Endometrial microvascular endothelial cells (primary cell): ENCODE data around the gene SLC29A2. TPM values are rescaled to one million over a fixed set of nuclear protein-coding genes. Genes with fewer than 3 reads are reported as not detected.

ENCODE experiments used
- in situ Hi-C: cut with HindIII; loops from 2 replicates; pipeline ENCODE4 v1.10.0; 2017; ENCODE audit warnings: low sequenced_read_pairs, low pct_unique_long_range_greater_than_20kb; ENCODE audit errors: inconsistent ontology term
- total RNA-seq: library from RNA; depleted of rRNA; stranded (reverse); fragments of >200 nt; gene quantifications from one replicate; pipeline ENCODE4 v1.2.3, GENCODE V29; 2015; ENCODE audit errors: inconsistent ontology term

The SLC29A2 gene, protein sequence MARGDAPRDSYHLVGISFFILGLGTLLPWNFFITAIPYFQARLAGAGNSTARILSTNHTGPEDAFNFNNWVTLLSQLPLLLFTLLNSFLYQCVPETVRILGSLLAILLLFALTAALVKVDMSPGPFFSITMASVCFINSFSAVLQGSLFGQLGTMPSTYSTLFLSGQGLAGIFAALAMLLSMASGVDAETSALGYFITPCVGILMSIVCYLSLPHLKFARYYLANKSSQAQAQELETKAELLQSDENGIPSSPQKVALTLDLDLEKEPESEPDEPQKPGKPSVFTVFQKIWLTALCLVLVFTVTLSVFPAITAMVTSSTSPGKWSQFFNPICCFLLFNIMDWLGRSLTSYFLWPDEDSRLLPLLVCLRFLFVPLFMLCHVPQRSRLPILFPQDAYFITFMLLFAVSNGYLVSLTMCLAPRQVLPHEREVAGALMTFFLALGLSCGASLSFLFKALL
- total RNA-seq, result not detected

DNA sequence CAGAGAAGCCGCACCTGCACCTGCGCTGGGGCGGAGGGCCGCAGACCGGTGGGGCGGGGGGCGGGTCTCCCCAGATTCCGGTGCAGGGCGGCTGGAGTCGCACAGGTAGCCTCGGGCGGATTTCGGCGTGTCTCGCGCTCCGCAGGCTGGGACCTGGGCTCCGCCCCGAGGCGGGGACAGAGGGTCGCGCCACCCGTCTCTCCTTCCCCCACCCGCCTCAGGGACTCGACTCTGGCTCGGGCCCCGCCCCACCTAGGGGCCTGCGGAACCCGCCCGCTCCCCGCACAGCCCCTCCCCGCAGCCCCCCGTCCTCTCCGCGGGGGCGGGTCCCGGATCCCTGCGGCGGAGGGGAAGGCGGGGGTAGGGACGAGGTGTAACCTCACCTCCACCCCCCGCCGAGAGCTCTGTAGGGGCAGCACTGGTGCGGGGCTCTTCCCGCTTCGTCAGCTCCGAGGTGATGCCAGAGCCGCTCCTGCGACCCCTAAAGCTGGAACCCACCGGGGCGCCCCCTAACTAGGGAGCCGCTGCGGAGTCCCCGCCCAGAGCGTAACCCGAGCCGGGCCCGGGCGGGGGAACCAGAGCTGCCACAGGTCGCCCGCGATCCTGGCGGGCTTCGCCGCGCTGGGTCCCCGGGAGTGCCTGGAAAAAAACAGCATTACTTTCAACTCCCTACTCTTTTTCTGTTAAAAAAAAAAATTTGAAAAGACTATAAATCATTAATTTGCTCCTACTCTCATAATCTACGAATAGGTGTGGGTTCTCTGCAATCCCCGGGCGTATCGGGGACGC, at the start of gene SLC29A2:
Gene SLC29A2 (minus strand): TSS at position 134 of the 789 bp plus-strand sequence. CDS start 169 bp downstream, outside the sequence.
- in situ Hi-C loops, result no loop called here

DNA sequence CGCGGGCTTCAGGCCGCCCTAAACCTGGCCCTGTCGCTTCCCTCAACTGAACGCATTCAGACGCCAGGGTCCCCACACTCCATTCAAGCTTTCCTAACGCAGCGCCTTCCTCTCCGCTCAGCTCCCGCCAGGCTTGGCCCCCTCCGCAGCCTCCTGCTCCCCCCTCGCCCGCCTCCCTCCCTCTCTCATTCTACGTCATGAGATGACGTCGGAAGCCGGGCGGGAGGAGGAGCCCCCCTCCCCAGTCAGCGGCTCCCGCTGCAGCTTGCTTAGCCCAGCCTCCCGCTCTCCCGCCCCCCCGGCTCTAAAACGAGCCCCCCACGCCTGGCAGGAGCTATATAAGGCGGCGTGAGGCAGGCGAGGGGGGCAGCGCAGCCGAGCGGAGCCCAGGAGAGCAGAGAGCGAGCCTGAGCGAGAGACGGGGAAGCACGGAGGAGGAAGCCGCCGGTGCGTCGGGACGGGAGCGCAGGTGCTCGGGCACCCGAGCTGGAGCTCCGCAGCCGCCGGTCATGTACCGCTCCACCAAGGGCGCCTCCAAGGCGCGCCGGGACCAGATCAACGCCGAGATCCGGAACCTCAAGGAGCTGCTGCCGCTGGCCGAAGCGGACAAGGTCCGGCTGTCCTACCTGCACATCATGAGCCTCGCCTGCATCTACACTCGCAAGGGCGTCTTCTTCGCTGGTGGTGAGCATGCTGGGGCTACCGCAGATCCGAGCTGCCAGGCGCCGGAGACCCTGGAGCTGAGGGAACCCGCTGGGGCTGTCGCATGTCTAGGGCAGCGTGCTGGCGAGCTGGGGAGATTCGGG, 49.3 kb upstream of the SLC29A2 start, which contains the start of gene NPAS4:
Gene NPAS4 (plus strand): TSS at position 365 of the 806 bp plus-strand sequence. CDS start 145 bp downstream, at position 510.
- in situ Hi-C loops, result loop anchor here (25.0 kb wide), 1 partner anchor 266 kb away; the partner anchor contains the start of gene RBM4B

DNA sequence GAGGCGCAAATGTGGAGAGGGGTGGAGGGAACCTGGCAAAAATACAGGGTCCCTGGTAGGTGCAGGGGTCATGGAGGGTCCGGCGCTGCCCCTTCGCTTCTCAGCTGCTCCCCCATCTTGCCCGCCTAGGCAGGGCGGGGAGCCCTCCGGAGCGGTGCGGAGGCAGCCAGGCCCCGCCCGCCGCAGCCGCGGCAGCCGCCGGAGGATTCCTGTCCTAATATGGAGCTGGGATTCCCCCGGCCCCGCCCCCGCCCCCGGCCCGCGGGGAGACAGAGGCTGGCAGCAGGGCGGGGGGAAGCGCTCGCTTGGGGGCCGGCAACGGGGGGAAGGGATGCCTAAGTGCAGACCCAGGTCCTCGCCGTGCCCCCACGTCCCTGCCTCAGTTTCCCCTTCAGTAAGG, 48.3 kb upstream of the SLC29A2 start:
- in situ Hi-C loops, result loop anchor here (25.0 kb wide), 1 partner anchor 267 kb away; the partner anchor contains the start of gene RBM4B

DNA sequence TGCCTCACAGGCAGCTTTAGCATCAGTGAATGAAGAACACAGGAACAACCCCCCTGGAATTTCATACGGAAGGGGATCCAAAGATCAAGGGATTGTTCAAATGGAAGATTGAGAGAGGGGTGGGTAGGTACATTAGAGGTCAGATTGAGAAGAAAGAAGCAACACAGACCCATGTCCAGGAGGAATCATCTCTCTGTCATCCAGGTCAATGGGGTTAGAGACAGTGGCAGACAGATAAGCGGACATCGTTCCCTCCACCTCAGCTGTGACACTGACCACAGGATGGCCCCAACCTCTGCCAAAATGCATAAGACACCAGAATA, 47.4 kb upstream of the SLC29A2 start:
- in situ Hi-C loops, result loop anchor here (25.0 kb wide), 1 partner anchor 268 kb away; the partner anchor contains the start of gene RBM4B

DNA sequence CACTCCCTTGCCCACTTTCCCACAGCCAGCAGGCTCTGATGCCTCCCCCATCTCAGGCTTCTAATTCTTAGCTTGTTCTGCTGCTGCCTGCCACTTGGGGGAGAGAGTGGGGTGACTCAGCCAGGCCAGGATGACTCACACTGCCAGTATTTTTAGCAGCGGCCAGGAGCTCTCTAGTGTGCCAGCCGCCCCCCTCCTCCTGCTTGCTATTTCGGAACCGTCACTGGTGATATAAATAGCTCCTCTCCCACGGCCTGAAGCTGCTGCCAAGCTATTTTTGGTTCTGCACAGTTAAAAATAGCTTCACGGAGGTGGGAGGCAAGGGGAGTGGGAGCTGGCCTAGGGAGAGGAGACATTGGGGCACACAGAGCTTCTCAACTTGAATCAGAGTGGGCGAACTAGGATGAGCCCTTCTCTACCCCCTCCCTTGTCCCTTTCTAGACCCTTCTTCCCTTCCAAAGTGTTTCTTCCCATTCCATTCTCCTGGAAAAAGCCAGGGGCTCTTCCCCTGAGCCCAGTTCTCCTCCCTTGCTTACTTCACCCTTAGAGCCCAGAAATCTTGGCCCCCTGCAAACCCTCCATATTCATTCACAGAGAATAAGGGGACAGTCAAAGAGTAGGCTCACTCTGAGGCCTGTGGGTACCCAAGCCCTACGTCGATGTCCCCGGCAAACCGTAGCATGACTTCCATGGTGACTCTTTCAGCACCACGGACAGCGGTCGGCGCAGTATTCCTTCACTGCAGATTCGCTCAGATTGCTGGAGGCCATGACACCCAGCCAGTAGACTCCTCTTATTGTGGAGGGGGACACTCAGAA, 46.8 kb upstream of the SLC29A2 start:
- in situ Hi-C loops, result loop anchor here (25.0 kb wide), 1 partner anchor 269 kb away; the partner anchor contains the start of gene RBM4B

DNA sequence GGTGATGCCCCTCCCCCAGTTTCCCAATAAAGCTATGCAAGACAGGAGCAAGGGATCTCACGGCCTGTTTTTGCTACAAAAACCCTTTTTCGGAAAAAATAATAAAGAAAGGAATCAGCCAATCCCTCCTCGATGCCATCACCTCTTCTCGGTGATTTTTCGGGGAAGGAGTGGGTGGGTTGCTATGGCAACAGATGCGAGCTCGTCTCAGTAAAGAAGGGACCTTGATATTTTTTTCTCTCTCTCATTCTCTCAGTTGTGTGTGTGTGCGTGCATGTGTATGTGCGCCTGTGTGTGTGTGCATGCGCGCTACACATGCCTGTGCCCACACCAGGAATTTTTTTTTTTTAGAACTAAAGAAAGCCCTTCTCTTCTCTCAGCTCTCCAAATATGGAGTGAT, 45.4 kb upstream of the SLC29A2 start:
- in situ Hi-C loops, result loop anchor here (25.0 kb wide), 1 partner anchor 270 kb away; the partner anchor contains the start of gene RBM4B

DNA sequence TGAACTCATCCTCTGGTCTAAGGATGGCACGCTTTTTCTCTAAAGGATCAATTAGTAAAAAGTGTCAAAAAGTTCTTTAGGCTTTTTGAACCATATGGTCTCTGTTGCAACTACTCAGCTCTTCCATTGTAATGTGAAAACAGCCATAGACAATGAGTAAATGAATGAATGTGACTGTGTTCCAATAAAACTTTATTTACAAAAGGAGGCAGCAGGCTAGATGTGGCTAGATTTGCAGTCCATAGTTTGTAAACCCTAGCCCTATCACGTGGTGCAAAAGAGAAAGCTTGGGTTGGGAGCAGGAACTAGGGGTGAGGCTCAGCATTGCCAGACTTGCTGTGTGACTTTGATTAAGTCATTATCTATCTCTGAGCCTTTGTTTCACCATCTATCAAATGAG, 43.9 kb upstream of the SLC29A2 start:
- in situ Hi-C loops, result loop anchor here (25.0 kb wide), 1 partner anchor 272 kb away; the partner anchor contains the start of gene RBM4B

DNA sequence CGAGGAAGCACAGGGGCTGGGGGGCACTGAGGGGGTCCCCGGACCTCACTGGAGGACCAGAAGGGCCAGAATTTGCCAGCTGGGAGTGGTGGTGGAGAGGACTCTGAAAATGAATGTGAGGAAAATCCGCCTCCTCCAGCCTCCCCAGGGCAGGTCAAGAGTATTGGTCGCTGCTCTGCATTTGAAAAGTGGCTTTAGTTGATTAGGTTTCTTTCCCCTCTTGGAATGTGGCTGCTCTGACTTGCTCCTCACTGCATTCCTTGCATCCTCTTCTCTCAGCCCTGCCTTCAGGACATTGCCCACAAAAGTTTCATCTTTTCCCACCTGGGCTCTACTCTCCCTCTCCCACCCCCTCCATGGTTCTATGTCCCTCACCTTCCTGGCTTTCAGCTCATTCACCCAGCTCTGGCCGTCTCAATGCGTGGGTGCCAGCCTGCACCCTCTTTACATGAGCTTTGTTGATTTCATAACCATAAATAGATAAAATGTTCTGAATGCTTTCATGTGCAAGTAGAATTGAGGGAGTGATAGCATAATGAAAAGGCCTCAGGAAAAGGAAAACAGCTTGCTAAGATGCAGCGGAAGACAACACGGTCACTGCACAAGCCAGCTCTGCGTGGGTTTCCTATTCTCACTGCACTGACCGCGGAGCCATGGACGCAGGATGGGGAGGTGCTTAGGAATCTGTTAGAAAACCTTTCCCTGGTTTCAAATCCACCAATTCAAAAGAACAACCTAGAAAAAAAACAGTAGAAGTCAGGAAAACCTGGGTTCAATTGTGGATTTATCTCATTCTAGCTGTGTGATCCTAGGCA, 42.8 kb upstream of the SLC29A2 start:
- in situ Hi-C loops, result loop anchor here (25.0 kb wide), 1 partner anchor 273 kb away; the partner anchor contains the start of gene RBM4B

DNA sequence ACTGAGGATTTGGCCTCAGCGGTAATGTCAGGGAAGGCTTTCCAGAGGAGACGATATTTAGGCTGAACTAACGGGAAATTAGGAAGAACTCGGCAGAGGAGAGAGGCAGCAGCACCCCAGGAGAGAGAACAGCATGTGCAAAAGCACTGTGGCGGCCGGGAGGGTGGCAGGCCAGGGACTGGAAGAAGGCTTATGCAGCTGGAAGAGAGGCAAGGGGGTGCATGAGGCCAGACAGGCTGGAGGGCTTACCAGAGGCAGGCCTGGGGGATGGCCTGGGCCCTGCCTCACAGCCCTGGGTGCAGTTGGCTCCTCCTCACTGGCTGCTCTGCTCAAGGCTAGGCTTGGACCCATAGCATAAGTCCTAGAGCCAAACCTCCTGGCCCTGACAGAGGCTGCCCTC, 41.6 kb upstream of the SLC29A2 start:
- in situ Hi-C loops, result loop anchor here (25.0 kb wide), 1 partner anchor 274 kb away; the partner anchor contains the start of gene RBM4B

DNA sequence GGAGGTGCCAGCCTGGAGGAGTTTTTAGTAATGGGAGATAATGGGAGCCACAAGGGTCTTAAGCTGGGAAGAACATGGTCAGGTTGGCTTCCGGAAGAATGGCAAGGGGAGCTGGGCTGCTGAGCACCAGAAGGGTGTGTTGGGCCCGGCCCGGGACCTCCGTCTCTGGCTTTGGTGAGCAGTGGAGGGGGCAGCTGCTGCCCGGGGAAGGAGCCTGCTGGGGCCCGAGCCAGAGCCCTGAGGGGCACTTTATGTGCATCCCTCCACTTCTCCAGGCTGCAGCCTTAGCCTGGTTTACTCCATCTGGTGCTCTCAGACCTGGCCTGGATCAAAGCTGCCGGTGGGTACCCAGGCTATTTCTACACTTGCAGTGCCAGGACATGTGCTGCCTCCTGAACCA, 40.5 kb upstream of the SLC29A2 start:
- in situ Hi-C loops, result loop anchor here (25.0 kb wide), 1 partner anchor 275 kb away; the partner anchor contains the start of gene RBM4B

DNA sequence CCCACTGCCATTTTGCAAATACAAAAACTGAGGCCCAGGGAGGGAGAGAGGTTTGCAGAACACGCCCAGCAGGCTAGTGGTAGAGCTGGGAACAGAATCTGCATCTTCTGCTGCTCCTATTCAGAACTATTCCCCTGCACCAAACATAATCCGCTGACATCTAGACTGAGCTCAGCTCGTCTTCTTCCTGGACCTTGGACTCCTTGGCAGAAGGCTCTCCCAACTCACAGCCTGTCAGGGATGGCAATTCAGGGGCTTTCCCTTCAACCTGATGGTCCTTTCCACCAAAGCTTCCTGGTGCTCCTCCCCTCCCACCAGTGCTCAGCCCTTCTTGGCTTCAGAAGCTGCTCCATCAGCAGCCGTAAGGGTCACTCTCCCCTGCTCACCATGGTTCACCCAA, 39.8 kb upstream of the SLC29A2 start:
- in situ Hi-C loops, result loop anchor here (25.0 kb wide), 1 partner anchor 276 kb away; the partner anchor contains the start of gene RBM4B

DNA sequence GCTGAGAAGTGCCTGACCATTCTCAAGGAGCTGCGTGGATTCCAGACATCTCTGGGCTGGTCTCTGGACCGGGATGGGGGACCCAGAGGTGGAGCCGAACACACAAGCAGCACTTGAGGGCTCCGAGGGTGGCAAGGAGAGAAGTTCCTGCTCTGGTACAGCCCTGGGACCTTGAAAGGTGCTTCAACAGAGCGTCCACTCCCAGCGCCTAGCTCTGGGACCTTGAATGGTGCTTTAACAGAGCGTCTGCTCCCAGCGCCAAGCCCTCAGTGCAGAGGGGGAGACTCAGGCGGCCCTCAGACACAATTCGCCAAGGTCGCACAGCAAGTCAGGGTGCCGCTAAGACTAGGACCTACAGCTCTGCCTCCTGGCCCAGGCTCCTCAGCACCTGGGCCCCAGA, 38.6 kb upstream of the SLC29A2 start:
- in situ Hi-C loops, result loop anchor here (25.0 kb wide), 1 partner anchor 277 kb away; the partner anchor contains the start of gene RBM4B

DNA sequence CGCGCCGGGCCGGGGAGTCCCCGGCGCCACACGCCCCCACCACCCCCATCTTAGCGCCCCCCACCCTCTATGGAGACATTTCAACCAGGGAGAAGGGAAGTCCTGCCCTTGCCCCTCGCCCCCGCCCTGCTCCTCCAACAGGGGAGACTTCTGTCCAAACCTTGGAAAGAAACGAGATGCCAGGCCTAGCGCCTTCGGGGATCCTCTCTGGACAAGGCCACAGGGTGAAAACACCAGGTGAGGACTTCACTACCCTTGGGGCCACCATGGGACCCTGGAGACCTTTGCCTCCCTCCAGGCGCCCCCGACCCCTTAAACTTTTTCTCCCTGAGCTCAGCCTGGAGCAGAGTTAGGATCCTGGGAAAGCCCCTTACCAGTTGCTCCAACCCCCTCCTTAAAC, 37.7 kb upstream of the SLC29A2 start:
- in situ Hi-C loops, result loop anchor here (25.0 kb wide), 1 partner anchor 278 kb away; the partner anchor contains the start of gene RBM4B

DNA sequence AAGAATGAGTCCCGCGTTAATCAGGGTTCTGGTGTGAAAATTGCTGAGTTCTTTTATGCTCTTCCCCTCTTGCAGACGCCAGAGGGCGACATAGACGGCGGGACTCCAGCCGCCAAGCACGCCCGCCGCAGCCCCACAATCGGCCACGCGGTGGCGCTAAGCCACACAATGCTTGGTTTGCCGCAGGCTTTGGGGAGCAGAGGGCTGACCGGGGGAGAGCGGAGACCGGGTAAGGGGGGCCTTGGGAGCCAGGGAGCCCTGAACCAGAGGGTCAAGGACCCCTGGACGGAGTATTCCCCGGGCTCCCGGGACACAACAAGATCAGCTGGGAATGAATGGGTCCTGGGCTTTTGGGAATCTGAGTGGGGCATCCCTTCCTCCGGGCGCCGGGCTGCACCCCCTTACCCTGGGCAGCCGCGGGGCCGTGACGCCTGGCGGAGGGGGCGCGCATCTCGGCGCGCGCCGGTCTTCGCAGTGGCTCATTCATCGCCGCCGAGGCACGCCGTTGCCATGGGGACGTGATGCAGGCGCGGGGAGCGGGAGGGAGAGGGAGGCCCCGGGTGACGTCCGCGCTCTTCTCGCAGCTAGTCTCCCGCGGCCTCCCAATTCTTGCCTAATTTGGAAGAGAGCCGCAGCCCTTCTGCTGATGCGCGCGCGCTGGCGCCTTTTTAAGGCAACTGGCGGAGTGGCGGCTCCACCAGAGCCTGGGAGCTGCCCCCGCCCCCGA, 37.1 kb upstream of the SLC29A2 start:
- in situ Hi-C loops, result loop anchor here (25.0 kb wide), 1 partner anchor 279 kb away; the partner anchor contains the start of gene RBM4B

DNA sequence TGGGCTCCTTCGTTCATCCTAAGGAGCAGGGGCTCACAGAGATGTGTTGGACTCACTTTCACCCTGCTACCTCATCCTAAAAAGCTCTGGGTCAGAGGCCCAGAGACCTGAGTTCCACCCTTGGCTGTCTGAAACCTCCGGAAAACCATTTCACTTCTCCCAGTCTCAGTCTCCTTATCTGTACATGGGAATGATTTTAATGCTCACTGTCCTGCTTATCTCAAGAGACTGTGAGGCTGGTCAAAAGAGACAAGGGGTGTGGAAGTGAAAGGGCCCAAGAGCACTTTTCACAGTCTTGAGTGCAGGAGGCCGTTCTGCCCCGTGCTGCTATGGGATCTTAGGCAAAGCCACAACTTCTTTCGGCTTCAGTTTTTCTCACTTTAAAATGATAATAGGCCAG, 36.1 kb upstream of the SLC29A2 start:
- in situ Hi-C loops, result loop anchor here (25.0 kb wide), 1 partner anchor 280 kb away; the partner anchor contains the start of gene RBM4B

DNA sequence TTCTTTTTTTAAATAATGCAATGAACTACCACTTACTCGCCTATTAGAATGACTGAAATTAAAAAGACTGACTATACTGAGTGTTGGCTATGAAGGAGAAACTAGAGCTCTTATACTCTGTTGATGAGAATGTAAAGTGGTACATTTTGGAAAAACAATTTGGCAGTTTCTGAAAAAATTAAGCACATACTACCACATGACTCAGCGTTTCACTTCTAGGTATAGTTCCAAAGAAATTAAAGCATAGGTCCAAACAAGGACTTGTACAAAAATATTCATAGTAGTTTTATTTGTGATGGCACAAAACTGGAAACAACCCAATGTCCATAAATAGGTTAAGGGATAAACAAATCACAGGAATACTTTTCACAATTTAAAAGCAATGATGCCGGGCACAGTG, 22.4 kb upstream of the SLC29A2 start:
- in situ Hi-C loops, result no loop called here
